Stimulated activated naive CD8-positive, alpha-beta T cell treated with anti-CD3 and anti-CD28 coated beads, Interleukin-15, Interleukin-2, amounts not matched to agents 100 ng/mL and 50 ng/mL, for 24 hours (primary cell): Measurements from ENCODE around the gene FBXO46.
"Not testable (repeated sequence)": the region's sequence is repeated elsewhere in the genome, so short reads cannot be mapped to it uniquely, and the experiment has no call there.

Experiments used
- H3K27ac Mint-ChIP-seq: one replicate; pipeline ENCODE4 v1.8.0; 2021; ENCODE audit warnings: mild to moderate bottlenecking, mixed read lengths
- H3K27me3 Mint-ChIP-seq: one replicate; pipeline ENCODE4 v1.8.0; 2021; ENCODE audit warnings: mixed read lengths
- H3K36me3 Mint-ChIP-seq: one replicate; pipeline ENCODE4 v1.8.0; 2021; ENCODE audit warnings: low read depth, mixed read lengths
- H3K4me1 Mint-ChIP-seq: one replicate; pipeline ENCODE4 v1.8.0; 2021; ENCODE audit warnings: low read depth, mixed read lengths
- H3K4me3 Mint-ChIP-seq: one replicate; pipeline ENCODE4 v1.8.0; 2021; ENCODE audit warnings: mild to moderate bottlenecking, mixed read lengths
- H3K9me3 Mint-ChIP-seq: one replicate; pipeline ENCODE4 v1.8.0; 2021; ENCODE audit warnings: mixed read lengths

The FBXO46 gene

GRCh38 chr19:45691516-45692186, 39.0 kb downstream of the FBXO46 start, which contains the start of gene SNRPD2:
Gene SNRPD2, minus strand, starts transcription at chr19:45691953. Its CDS starts 65 bp downstream, at chr19:45691888.
- peaks cover 58% of the 10 kb centered on the region for H3K36me3 Mint-ChIP-seq
- H3K4me3 Mint-ChIP-seq, result peak within 1 kb of the TSS; percentile 92
- H3K9me3 Mint-ChIP-seq, result no peaks in the 10 kb centered on the region
- peak within 1 kb of the TSS; percentile 100 for H3K27ac Mint-ChIP-seq
- H3K4me1 Mint-ChIP-seq, result peaks cover 42% of the 10 kb centered on the region
- H3K27me3 Mint-ChIP-seq, result no peaks in the 10 kb centered on the region

- Mint-ChIP-seq H3K4me3 (no peak overlapping the region), H3K4me1 (peaks cover 21% of the 10 kb centered on the region), H3K27ac (no peak overlapping the region), H3K36me3 (peaks cover 55% of the 10 kb centered on the region), H3K27me3 (no peaks in the 10 kb centered on the region), H3K9me3 (no peaks in the 10 kb centered on the region)
These were observed 43.1 kb downstream of the FBXO46 start for GRCh38 chr19:45687599-45687998.

- not testable (repeated sequence) for H3K9me3 Mint-ChIP-seq, H3K27ac Mint-ChIP-seq, H3K27me3 Mint-ChIP-seq, H3K4me3 Mint-ChIP-seq
- peaks cover 17% of the 10 kb centered on the region for H3K4me1 Mint-ChIP-seq
- peaks cover 46% of the 10 kb centered on the region for H3K36me3 Mint-ChIP-seq
These were observed 45.7 kb downstream of the FBXO46 start for GRCh38 chr19:45685045-45685444.

- no peak overlapping the region for H3K4me3 Mint-ChIP-seq
- H3K36me3 Mint-ChIP-seq, result peaks cover 33% of the 10 kb centered on the region
- peaks cover 10% of the 10 kb centered on the region for H3K4me1 Mint-ChIP-seq
- H3K27me3 Mint-ChIP-seq, result peaks cover 2% of the 10 kb centered on the region
- H3K27ac Mint-ChIP-seq, result no peak overlapping the region
- no peaks in the 10 kb centered on the region for H3K9me3 Mint-ChIP-seq
These were observed 47.8 kb downstream of the FBXO46 start for GRCh38 chr19:45682908-45683307.

GRCh38 chr19:45682117-45682516, 48.6 kb downstream of the FBXO46 start:
- peaks cover 26% of the 10 kb centered on the region for H3K36me3 Mint-ChIP-seq
- peaks cover 15% of the 10 kb centered on the region for H3K4me1 Mint-ChIP-seq
- H3K27ac Mint-ChIP-seq, result no peak overlapping the region
- H3K4me3 Mint-ChIP-seq, result no peak overlapping the region
- peaks cover 2% of the 10 kb centered on the region for H3K27me3 Mint-ChIP-seq
- no peaks in the 10 kb centered on the region for H3K9me3 Mint-ChIP-seq

GRCh38 chr19:45681391-45682015, 49.2 kb downstream of the FBXO46 start:
- Mint-ChIP-seq H3K4me3 (peak overlapping the region; percentile 76), H3K36me3 (peaks cover 21% of the 10 kb centered on the region), H3K27me3 (peaks cover 2% of the 10 kb centered on the region), H3K27ac (peak overlapping the region; percentile 49), H3K4me1 (peaks cover 19% of the 10 kb centered on the region), H3K9me3 (no peaks in the 10 kb centered on the region)

GRCh38 chr19:45677351-45678230, 53.1 kb downstream of the FBXO46 start:
- H3K27ac Mint-ChIP-seq, result no peak overlapping the region

GRCh38 chr19:45676851-45677263, 53.8 kb downstream of the FBXO46 start:
- Mint-ChIP-seq H3K9me3 (no peaks in the 10 kb centered on the region), H3K36me3 (no peaks in the 10 kb centered on the region), H3K27ac (peak overlapping the region; percentile 49), H3K4me1 (peaks cover 16% of the 10 kb centered on the region), H3K27me3 (peaks cover 8% of the 10 kb centered on the region), H3K4me3 (peak overlapping the region; percentile 65)

More at GRCh38 chr19:45677351-45678230, 53.1 kb downstream of the FBXO46 start:
- Mint-ChIP-seq H3K27me3 (peaks cover 8% of the 10 kb centered on the region), H3K4me1 (peaks cover 19% of the 10 kb centered on the region), H3K36me3 (no peaks in the 10 kb centered on the region), H3K4me3 (peak overlapping the region; percentile 70), H3K9me3 (no peaks in the 10 kb centered on the region)

- no peaks in the 10 kb centered on the region for H3K9me3 Mint-ChIP-seq
- peaks cover 13% of the 10 kb centered on the region for H3K27me3 Mint-ChIP-seq
- no peak overlapping the region for H3K27ac Mint-ChIP-seq
- H3K4me1 Mint-ChIP-seq, result peaks cover 19% of the 10 kb centered on the region
- H3K4me3 Mint-ChIP-seq, result no peak overlapping the region
- H3K36me3 Mint-ChIP-seq, result no peaks in the 10 kb centered on the region
These were observed 55.8 kb downstream of the FBXO46 start for GRCh38 chr19:45674946-45675345.

- Mint-ChIP-seq H3K36me3 (no peaks in the 10 kb centered on the region), H3K4me1 (peaks cover 36% of the 10 kb centered on the region), H3K27ac (no peak overlapping the region), H3K4me3 (peak overlapping the region; percentile 20), H3K9me3 (no peaks in the 10 kb centered on the region), H3K27me3 (peaks cover 13% of the 10 kb centered on the region)
These were observed 59.8 kb downstream of the FBXO46 start for GRCh38 chr19:45670670-45671453.

- Mint-ChIP-seq H3K9me3 (no peaks in the 10 kb centered on the region), H3K4me1 (peaks cover 36% of the 10 kb centered on the region), H3K36me3 (no peaks in the 10 kb centered on the region), H3K27ac (peak overlapping the region; percentile 89), H3K27me3 (peaks cover 13% of the 10 kb centered on the region), H3K4me3 (peak overlapping the region; percentile 85)
These were observed 62.3 kb downstream of the FBXO46 start for GRCh38 chr19:45668342-45668871.

GRCh38 chr19:45667620-45668341, 62.9 kb downstream of the FBXO46 start, which contains the start of gene GIPR:
Gene GIPR, plus strand, starts transcription at chr19:45668221. Its CDS starts 1,300 bp downstream, at chr19:45669521.
- no peaks in the 10 kb centered on the region for H3K36me3 Mint-ChIP-seq
- H3K9me3 Mint-ChIP-seq, result no peaks in the 10 kb centered on the region
- H3K27me3 Mint-ChIP-seq, result peaks cover 13% of the 10 kb centered on the region
- H3K4me3 Mint-ChIP-seq, result peak within 1 kb of the TSS; percentile 85
- H3K4me1 Mint-ChIP-seq, result peaks cover 36% of the 10 kb centered on the region
- peak within 1 kb of the TSS; percentile 89 for H3K27ac Mint-ChIP-seq

GRCh38 chr19:45664575-45664974, 66.1 kb downstream of the FBXO46 start:
- H3K27me3 Mint-ChIP-seq, result peaks cover 12% of the 10 kb centered on the region
- no peak overlapping the region for H3K4me3 Mint-ChIP-seq
- no peaks in the 10 kb centered on the region for H3K9me3 Mint-ChIP-seq
- no peaks in the 10 kb centered on the region for H3K36me3 Mint-ChIP-seq
- H3K4me1 Mint-ChIP-seq, result peaks cover 23% of the 10 kb centered on the region
- no peak overlapping the region for H3K27ac Mint-ChIP-seq
